Left kidney (tissue), 2 donors: ENCODE results near the gene SLC26A9. TPM values are rescaled to one million over a fixed set of nuclear protein-coding genes. Genes with fewer than 3 reads are reported as not detected.
"Not testable (repeated sequence)": the region's sequence is repeated elsewhere in the genome, so short reads cannot be mapped to it uniquely, and the experiment has no call there.

Experiments used
- DNase-seq: peaks from one replicate; pipeline ENCODE4 v3.0.0-alpha.2; 2013
- polyA plus RNA-seq: library from polyadenylated mRNA; unstranded; fragments of 120-200 nt; gene quantifications from one replicate; pipeline ENCODE4 v1.2.1, GENCODE V29; 2013; ENCODE audit not compliant: insufficient read length

SLC26A9 gene
- polyA plus RNA-seq, 1 donor = 0.20 TPM

- DNase-seq = not testable (repeated sequence)
Observed at GRCh38 chr1:205891481-205891880, 51.8 kb downstream of the SLC26A9 start.

GRCh38 chr1:205890631-205891030, 52.6 kb downstream of the SLC26A9 start:
- not testable (repeated sequence) for DNase-seq

- not testable (repeated sequence) for DNase-seq
Observed at GRCh38 chr1:205889706-205890105, 53.5 kb downstream of the SLC26A9 start.

GRCh38 chr1:205889006-205889405, 54.2 kb downstream of the SLC26A9 start:
- DNase-seq = not testable (repeated sequence)

GRCh38 chr1:205883792-205884191, 59.5 kb downstream of the SLC26A9 start:
- DNase-seq = no peak

GRCh38 chr1:205880923-205881322, 62.3 kb downstream of the SLC26A9 start:
- no peak for DNase-seq

GRCh38 chr1:205879974-205880373, 63.3 kb downstream of the SLC26A9 start:
- no peak for DNase-seq

- DNase-seq = no peak
Observed at GRCh38 chr1:205878026-205878425, 65.2 kb downstream of the SLC26A9 start.

GRCh38 chr1:205873148-205873547, 70.1 kb downstream of the SLC26A9 start:
- DNase-seq = not testable (repeated sequence)

- DNase-seq = no peak
Observed at GRCh38 chr1:205870236-205870635, 73.0 kb downstream of the SLC26A9 start.

Other genes with a start within 250 kb of the SLC26A9 start
- gene NUCKS1, start 193.3 kb downstream of the SLC26A9 start, polyA plus RNA-seq = 483 TPM
- gene RAB29, start 168.0 kb downstream of the SLC26A9 start, polyA plus RNA-seq = 38.9 TPM
- 35.4 TPM for gene SLC41A1, start 130.3 kb downstream of the SLC26A9 start, polyA plus RNA-seq
- gene PM20D1, start 93.3 kb downstream of the SLC26A9 start, polyA plus RNA-seq = 0.88 TPM
- gene RAB7B, start 59.9 kb upstream of the SLC26A9 start, polyA plus RNA-seq = 2.3 TPM
- gene CTSE, start 80.4 kb upstream of the SLC26A9 start, polyA plus RNA-seq = 0.28 TPM
- 6.2 TPM for gene RHEX, start 109.7 kb upstream of the SLC26A9 start, polyA plus RNA-seq
- 0.85 TPM for gene AVPR1B, start 173.9 kb upstream of the SLC26A9 start, polyA plus RNA-seq